ENCODE data around the gene TMC3. TPM values are rescaled to one million over a fixed set of nuclear protein-coding genes. Genes with fewer than 3 reads are reported as not detected.

TMC3 gene
- polyA plus RNA-seq, 1 of the 3 experiments (the other 2 are of a cell fraction): not detected

DNA sequence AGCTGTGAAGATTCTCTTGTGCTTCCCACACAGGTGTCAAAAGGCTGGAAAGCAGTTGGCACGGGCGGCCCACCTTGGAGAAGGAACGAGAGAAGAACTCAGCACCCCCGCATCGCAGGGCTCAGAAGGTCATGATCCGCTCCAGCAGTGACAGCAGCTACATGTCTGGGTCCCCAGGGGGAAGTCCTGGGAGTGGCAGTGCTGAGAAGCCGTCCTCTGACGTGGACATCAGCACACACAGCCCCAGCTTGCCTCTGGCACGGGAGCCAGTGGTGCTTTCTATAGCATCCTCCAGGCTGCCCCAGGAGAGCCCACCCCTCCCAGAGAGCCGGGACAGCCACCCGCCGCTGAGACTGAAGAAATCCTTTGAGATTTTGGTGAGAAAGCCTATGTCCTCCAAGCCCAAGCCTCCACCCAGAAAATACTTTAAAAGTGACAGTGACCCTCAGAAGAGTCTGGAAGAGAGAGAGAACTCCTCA, 81.5 kb downstream of the TMC3 start (continued):
- TF ChIP-seq GATA2 (CRISPR knock-in tag; IDR thresholded peaks at IDR 0.05): no peak

DNA sequence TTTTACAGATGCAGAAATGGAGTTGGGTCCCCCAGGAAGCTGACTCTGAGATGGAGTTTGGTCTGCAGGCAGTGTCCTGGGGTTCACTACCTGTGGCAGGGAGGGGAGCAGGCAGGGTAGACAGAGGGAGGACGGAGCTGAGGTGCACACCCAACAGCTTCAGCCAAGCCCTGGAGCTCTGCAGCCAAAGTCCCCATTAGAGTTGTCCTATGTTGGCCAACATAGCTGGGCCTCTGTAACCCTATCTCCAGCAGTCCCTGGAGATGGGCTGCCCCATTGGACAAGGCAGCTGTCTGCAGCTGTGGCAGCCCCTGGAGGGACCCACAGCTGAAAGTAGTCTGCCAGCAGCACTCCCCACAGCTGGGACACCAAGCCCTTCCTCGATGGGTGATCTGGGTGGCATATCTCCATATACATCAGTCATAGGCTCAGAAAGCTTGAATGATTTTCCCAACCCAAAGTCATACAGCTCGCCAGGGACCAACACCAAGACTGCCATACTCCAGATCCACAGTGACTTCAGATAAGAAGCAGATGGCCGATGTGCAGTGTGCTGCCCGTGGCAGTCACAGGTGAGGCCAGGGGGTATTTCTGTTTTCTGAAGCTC, 82.0 kb downstream of the TMC3 start:
- H3K4me2 ChIP-seq: no peak overlapping the region
- H3K27ac ChIP-seq (ENCODE audit: low read depth in 2 of 2, low read length in 1 of 2): no peak overlapping the region
- H3K4me3 ChIP-seq (ENCODE audit: low read depth in 2 of 2, low read length in 1 of 2): no peak overlapping the region
- H4K20me1 ChIP-seq (ENCODE audit: insufficient read depth): no peaks in the 10 kb centered on the region
- CTCF ChIA-PET: interaction anchor here (0.8 to 4.8 kb wide), 5 partner anchors 13 to 96 kb away, joined by 3 to 28 read pairs (median 3); no protein-coding TSS in a partner anchor
- no peaks in the 10 kb centered on the region for H3K36me3 ChIP-seq (replicated peaks in 1 of 2; ENCODE audit: control insufficient read depth in 1 of 2, insufficient read depth in 2 of 2, low read length in 1 of 2)
- peaks cover 6% of the 10 kb centered on the region for H3K27me3 ChIP-seq (ENCODE audit: insufficient read depth)
- POLR2A ChIA-PET: no interaction called here
- H3K9me2 ChIP-seq: no peaks in the 10 kb centered on the region
- WGBS (ENCODE audit: low lambda C conversion rate): 32% methylated on average over 5 of the region's 5 CpGs
- H3K79me2 ChIP-seq (ENCODE audit: insufficient read depth): no peaks in the 10 kb centered on the region
- peaks cover 2 to 7% of the 10 kb centered on the region in 2 experiments; a peak in 2 of 4 replicates for H3K4me1 ChIP-seq (ENCODE audit: control insufficient read depth in 1 of 2, insufficient read depth in 2 of 2, low read depth in 1 of 2, low read length in 1 of 2)
- no peak overlapping the region for H2AFZ ChIP-seq (ENCODE audit: low read depth)
- no peak for TF ChIP-seq CHD2 (IDR thresholded peaks at IDR 0.05; ENCODE audit: low read length, partially characterized antibody)
- H3F3A ChIP-seq (replicated peaks; ENCODE audit: insufficient read depth): no peaks in the 10 kb centered on the region
- H3K9ac ChIP-seq: no peak overlapping the region
- no peaks in the 10 kb centered on the region for H3K9me3 ChIP-seq
- no peak for DNase-seq

DNA sequence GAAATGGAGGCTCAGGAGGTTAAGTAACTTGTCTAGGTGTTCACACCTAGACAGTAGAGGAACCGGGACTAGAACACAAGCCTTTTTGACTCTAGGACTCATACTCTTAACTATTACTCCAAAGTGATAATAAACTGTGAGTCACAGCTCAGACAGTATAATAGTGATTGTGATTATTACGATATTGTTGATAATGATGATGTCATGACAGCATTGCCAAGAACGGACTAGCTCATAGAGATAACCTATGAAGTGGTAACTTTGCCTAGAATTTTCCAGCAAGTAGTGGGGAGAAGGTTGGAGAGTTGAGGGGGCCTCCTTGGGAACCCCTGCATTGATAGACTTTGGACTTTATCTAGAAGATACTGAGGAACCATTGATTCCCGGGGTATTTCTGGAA, 84.1 kb downstream of the TMC3 start:
- no peaks in the 10 kb centered on the region for H3F3A ChIP-seq (replicated peaks; ENCODE audit: insufficient read depth)
- H3K27me3 ChIP-seq (ENCODE audit: insufficient read depth): no peaks in the 10 kb centered on the region; the same call in none of the 2 replicates
- whole genome bisulfite sequencing (ENCODE audit: low lambda C conversion rate): 55% methylated on average over 4 of the region's 4 CpGs
- H4K20me1 ChIP-seq (ENCODE audit: insufficient read depth): no peaks in the 10 kb centered on the region
- no peaks in the 10 kb centered on the region for H3K9me2 ChIP-seq
- no peak overlapping the region for H3K4me3 ChIP-seq (ENCODE audit: low read depth in 2 of 2, low read length in 1 of 2)
- ChIA-PET POLR2A (no interaction called here), CTCF (interaction anchor here (0.7 to 4.8 kb wide), 9 partner anchors 15 to 184 kb away, joined by 3 to 28 read pairs (median 4); partner anchors contain the start of gene STARD5)
- no peaks in the 10 kb centered on the region for H3K36me3 ChIP-seq (replicated peaks in 1 of 2; ENCODE audit: control insufficient read depth in 1 of 2, insufficient read depth in 2 of 2, low read length in 1 of 2)
- no peak overlapping the region for H2AFZ ChIP-seq (ENCODE audit: low read depth)
- H3K9ac ChIP-seq: no peak overlapping the region
- no peaks in the 10 kb centered on the region for H3K9me3 ChIP-seq
- H3K4me1 ChIP-seq (ENCODE audit: control insufficient read depth in 1 of 2, insufficient read depth in 2 of 2, low read depth in 1 of 2, low read length in 1 of 2): peaks cover 0 to 7% of the 10 kb centered on the region in 2 experiments; a peak in 1 of 4 replicates
- H3K4me2 ChIP-seq: no peak overlapping the region
- TF ChIP-seq MXI1 (IDR thresholded peaks at IDR 0.05; ENCODE audit: low read depth, low read length): no peak
- TF ChIP-seq, protein P1, sequence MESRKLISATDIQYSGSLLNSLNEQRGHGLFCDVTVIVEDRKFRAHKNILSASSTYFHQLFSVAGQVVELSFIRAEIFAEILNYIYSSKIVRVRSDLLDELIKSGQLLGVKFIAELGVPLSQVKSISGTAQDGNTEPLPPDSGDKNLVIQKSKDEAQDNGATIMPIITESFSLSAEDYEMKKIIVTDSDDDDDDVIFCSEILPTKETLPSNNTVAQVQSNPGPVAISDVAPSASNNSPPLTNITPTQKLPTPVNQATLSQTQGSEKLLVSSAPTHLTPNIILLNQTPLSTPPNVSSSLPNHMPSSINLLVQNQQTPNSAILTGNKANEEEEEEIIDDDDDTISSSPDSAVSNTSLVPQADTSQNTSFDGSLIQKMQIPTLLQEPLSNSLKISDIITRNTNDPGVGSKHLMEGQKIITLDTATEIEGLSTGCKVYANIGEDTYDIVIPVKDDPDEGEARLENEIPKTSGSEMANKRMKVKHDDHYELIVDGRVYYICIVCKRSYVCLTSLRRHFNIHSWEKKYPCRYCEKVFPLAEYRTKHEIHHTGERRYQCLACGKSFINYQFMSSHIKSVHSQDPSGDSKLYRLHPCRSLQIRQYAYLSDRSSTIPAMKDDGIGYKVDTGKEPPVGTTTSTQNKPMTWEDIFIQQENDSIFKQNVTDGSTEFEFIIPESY (IDR thresholded peaks at IDR 0.05; ENCODE audit: borderline replicate concordance, low read depth): no peak
- TF ChIP-seq JUND (IDR thresholded peaks at IDR 0.05): no peak
- TF ChIP-seq NRF1 (IDR thresholded peaks at IDR 0.05; ENCODE audit: low read depth, low read length): no peak
- TF ChIP-seq EP300 (IDR thresholded peaks at IDR 0.05; ENCODE audit: borderline replicate concordance in 1 of 2, low read depth in 1 of 2, low read length in 1 of 2): no peak
- TF ChIP-seq MEF2A (IDR thresholded peaks at IDR 0.05; ENCODE audit: borderline replicate concordance, low read depth): no peak
- TF ChIP-seq, protein P2, sequence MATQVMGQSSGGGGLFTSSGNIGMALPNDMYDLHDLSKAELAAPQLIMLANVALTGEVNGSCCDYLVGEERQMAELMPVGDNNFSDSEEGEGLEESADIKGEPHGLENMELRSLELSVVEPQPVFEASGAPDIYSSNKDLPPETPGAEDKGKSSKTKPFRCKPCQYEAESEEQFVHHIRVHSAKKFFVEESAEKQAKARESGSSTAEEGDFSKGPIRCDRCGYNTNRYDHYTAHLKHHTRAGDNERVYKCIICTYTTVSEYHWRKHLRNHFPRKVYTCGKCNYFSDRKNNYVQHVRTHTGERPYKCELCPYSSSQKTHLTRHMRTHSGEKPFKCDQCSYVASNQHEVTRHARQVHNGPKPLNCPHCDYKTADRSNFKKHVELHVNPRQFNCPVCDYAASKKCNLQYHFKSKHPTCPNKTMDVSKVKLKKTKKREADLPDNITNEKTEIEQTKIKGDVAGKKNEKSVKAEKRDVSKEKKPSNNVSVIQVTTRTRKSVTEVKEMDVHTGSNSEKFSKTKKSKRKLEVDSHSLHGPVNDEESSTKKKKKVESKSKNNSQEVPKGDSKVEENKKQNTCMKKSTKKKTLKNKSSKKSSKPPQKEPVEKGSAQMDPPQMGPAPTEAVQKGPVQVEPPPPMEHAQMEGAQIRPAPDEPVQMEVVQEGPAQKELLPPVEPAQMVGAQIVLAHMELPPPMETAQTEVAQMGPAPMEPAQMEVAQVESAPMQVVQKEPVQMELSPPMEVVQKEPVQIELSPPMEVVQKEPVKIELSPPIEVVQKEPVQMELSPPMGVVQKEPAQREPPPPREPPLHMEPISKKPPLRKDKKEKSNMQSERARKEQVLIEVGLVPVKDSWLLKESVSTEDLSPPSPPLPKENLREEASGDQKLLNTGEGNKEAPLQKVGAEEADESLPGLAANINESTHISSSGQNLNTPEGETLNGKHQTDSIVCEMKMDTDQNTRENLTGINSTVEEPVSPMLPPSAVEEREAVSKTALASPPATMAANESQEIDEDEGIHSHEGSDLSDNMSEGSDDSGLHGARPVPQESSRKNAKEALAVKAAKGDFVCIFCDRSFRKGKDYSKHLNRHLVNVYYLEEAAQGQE (IDR thresholded peaks at IDR 0.05; ENCODE audit: low read depth, low read length): no peak
- no peak overlapping the region for H3K27ac ChIP-seq (ENCODE audit: low read depth in 2 of 2, low read length in 1 of 2)
- no peaks in the 10 kb centered on the region for H3K79me2 ChIP-seq (ENCODE audit: insufficient read depth)
- DNase-seq: no peak
